ENCODE data around the gene SGMS1.

DNA sequence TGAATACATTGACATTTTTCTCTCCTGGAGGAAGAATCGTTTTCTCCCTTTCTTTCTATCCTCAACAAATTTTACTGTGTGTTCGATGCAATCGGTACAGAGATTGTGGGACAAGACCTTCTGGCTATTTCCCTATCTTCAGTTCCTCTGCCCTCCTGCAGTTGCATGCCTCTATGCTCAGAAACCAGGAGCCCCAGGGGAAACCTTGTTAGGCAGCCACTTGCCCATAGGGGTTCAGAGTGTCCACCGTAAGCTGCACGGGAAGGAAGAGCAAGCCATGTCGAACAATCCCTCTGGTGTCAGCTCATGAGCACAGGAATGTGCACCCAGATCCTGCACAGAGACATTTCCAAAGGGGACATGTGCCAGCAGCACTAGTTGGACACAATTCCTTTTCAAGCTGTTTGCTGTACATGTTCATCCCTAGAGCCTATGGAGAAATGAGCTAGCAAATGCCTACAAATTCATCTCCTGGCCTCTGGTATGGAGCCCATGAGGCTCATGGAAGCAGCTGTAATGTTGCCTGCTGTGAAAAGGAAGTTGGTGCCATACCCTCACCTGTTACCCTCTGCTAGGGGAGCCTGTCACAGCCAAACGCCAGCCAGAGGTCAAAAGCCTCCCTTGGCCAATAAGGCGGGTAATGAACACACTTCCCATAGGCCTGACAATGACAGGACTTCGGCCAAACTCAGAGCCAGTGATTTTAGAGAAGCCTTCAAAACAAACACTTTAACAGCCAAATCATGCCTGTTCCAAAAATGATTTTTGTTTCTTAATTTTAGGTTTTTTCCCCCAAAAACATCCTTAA lies 336.6 kb downstream of the SGMS1 start:
- TF ChIP-seq, protein P1, sequence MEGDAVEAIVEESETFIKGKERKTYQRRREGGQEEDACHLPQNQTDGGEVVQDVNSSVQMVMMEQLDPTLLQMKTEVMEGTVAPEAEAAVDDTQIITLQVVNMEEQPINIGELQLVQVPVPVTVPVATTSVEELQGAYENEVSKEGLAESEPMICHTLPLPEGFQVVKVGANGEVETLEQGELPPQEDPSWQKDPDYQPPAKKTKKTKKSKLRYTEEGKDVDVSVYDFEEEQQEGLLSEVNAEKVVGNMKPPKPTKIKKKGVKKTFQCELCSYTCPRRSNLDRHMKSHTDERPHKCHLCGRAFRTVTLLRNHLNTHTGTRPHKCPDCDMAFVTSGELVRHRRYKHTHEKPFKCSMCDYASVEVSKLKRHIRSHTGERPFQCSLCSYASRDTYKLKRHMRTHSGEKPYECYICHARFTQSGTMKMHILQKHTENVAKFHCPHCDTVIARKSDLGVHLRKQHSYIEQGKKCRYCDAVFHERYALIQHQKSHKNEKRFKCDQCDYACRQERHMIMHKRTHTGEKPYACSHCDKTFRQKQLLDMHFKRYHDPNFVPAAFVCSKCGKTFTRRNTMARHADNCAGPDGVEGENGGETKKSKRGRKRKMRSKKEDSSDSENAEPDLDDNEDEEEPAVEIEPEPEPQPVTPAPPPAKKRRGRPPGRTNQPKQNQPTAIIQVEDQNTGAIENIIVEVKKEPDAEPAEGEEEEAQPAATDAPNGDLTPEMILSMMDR (IDR thresholded peaks at IDR 0.05) = no peak
- TF ChIP-seq POLR2AphosphoS5 (IDR thresholded peaks at IDR 0.05) (no peak), POLR2A (IDR thresholded peaks at IDR 0.05) (no peak)

Data from transverse colon (tissue), 4 donors.